GM19397 (cell line): ENCODE data around the gene TTC17.
"Not testable (repeated sequence)": the region's sequence is repeated elsewhere in the genome, so short reads cannot be mapped to it uniquely, and the experiment has no call there.

ENCODE experiments used
- ATAC-seq: cut with Tn5 transposase; IDR thresholded peaks from one replicate; pipeline ENCODE4 v1.9.1; 2021; ENCODE audit warnings: mild to moderate bottlenecking, moderate library complexity; ENCODE audit not compliant: unreplicated experiment

Gene TTC17

GRCh38 chr11:43459246-43459645 lies 100.5 kb downstream of the TTC17 start:
- ATAC-seq, result no peak

GRCh38 chr11:43462359-43462758 lies 103.6 kb downstream of the TTC17 start:
- no peak for ATAC-seq

GRCh38 chr11:43467958-43468357 lies 109.2 kb downstream of the TTC17 start:
- ATAC-seq, result no peak

- not testable (repeated sequence) for ATAC-seq
Observed at GRCh38 chr11:43477491-43477890, 118.8 kb downstream of the TTC17 start.

- ATAC-seq, result no peak
Observed at GRCh38 chr11:43486141-43486540, 127.4 kb downstream of the TTC17 start.

- ATAC-seq, result no peak
Observed at GRCh38 chr11:43489869-43490465, 131.2 kb downstream of the TTC17 start.

- ATAC-seq, result no peak
Observed at GRCh38 chr11:43492701-43493100, 134.0 kb downstream of the TTC17 start.

GRCh38 chr11:43493431-43493830 lies 134.7 kb downstream of the TTC17 start:
- no peak for ATAC-seq

- no peak for ATAC-seq
Observed at GRCh38 chr11:43497144-43497543, 138.4 kb downstream of the TTC17 start.

GRCh38 chr11:43498561-43498960 lies 139.8 kb downstream of the TTC17 start:
- no peak for ATAC-seq

- ATAC-seq, result no peak
Observed at GRCh38 chr11:43503417-43503816, 144.7 kb downstream of the TTC17 start.

GRCh38 chr11:43504316-43504950 lies 145.7 kb downstream of the TTC17 start:
- ATAC-seq, result no peak

- ATAC-seq, result no peak
Observed at GRCh38 chr11:43505171-43505570, 146.5 kb downstream of the TTC17 start.

- ATAC-seq, result no peak
Observed at GRCh38 chr11:43507171-43507570, 148.5 kb downstream of the TTC17 start.

- no peak for ATAC-seq
Observed at GRCh38 chr11:43508511-43508918, 149.8 kb downstream of the TTC17 start.

GRCh38 chr11:43511959-43512358 lies 153.2 kb downstream of the TTC17 start:
- no peak for ATAC-seq

GRCh38 chr11:43515090-43515489 lies 156.4 kb downstream of the TTC17 start:
- no peak for ATAC-seq

GRCh38 chr11:43516316-43516850 lies 157.7 kb downstream of the TTC17 start:
- ATAC-seq, result no peak

GRCh38 chr11:43517518-43517917 lies 158.8 kb downstream of the TTC17 start:
- no peak for ATAC-seq

GRCh38 chr11:43518408-43519160 lies 159.9 kb downstream of the TTC17 start:
- ATAC-seq, result no peak

- ATAC-seq, result no peak
Observed at GRCh38 chr11:43521471-43521870, 162.8 kb downstream of the TTC17 start.

GRCh38 chr11:43523632-43524031 lies 164.9 kb downstream of the TTC17 start:
- no peak for ATAC-seq
